Neuronal stem cell (in vitro differentiated cells): Measurements from ENCODE around the gene SH3BP4.

ENCODE experiments used
- DNase-seq: peaks from one replicate; pipeline ENCODE4 v3.0.0-alpha.2; 2013; ENCODE audit warnings: low spot score
- H2AFZ ChIP-seq: one replicate; pipeline ENCODE4 v1.6.1; 2013; ENCODE audit warnings: mild to moderate bottlenecking, low read length, inconsistent platforms
- H2AK5ac ChIP-seq: 2 replicates; pipeline ENCODE4 v1.6.1; 2013; ENCODE audit warnings: low read depth, mild to moderate bottlenecking, inconsistent platforms, low read length, moderate library complexity, mixed read lengths
- H2BK120ac ChIP-seq: 2 replicates; pipeline ENCODE4 v1.6.1; 2013; ENCODE audit warnings: low read depth, mild to moderate bottlenecking, inconsistent platforms, low read length, moderate library complexity, mixed read lengths
- H2BK12ac ChIP-seq: one replicate; pipeline ENCODE4 v1.6.1; 2013; ENCODE audit warnings: low read length, inconsistent platforms
- H2BK15ac ChIP-seq: 2 replicates; pipeline ENCODE4 v1.6.1; 2013; ENCODE audit warnings: mild to moderate bottlenecking, low read length, inconsistent platforms, mixed read lengths
- H2BK5ac ChIP-seq: one replicate; pipeline ENCODE4 v1.6.1; 2013; ENCODE audit warnings: inconsistent platforms, mild to moderate bottlenecking, low read length, moderate library complexity
- H3K14ac ChIP-seq: one replicate; pipeline ENCODE4 v1.6.1; 2013; ENCODE audit warnings: low read length, inconsistent platforms
- H3K18ac ChIP-seq: 2 replicates; pipeline ENCODE4 v1.6.1; 2013; ENCODE audit warnings: low read length, inconsistent platforms
- H3K23ac ChIP-seq: 2 replicates; pipeline ENCODE4 v1.6.1; 2013; ENCODE audit warnings: low read depth, mild to moderate bottlenecking, mixed read lengths, low read length, inconsistent platforms; ENCODE audit not compliant: poor library complexity
- H3K27ac ChIP-seq: replicated peaks from 3 replicates; pipeline ENCODE4 v1.5.1; 2013; ENCODE audit warnings: low read length, inconsistent platforms
- H3K27me3 ChIP-seq, 3 experiments: 2 replicates each; pipeline ENCODE4 v1.6.1; 2013; ENCODE audit warnings: low read length in 3 of 3, mild to moderate bottlenecking in 2 of 3, inconsistent platforms in 1 of 3, low read depth in 1 of 3, mixed read lengths in 1 of 3, moderate library complexity in 1 of 3; ENCODE audit not compliant: control insufficient read depth in 3 of 3, insufficient read depth in 3 of 3
- H3K36me3 ChIP-seq, 2 donors: replicated peaks in 1 of 2; 2 replicates each; pipeline ENCODE4 v1.6.1; 2013; ENCODE audit warnings: low read length in 2 of 2; ENCODE audit not compliant: control insufficient read depth in 2 of 2, insufficient read depth in 2 of 2
- H3K4ac ChIP-seq: 2 replicates; pipeline ENCODE4 v1.6.1; 2013; ENCODE audit warnings: inconsistent platforms, mild to moderate bottlenecking, low read length, moderate library complexity
- H3K4me1 ChIP-seq, 2 donors: 1 replicate in 1 of 2; 2 replicates in 1 of 2; pipeline ENCODE4 v1.6.1; 2013; ENCODE audit warnings: low read length in 2 of 2, low read depth in 1 of 2; ENCODE audit not compliant: control insufficient read depth in 2 of 2, insufficient read depth in 1 of 2
- H3K4me2 ChIP-seq: one replicate; pipeline ENCODE4 v1.6.1; 2013; ENCODE audit warnings: mild to moderate bottlenecking, low read length, inconsistent platforms; ENCODE audit not compliant: insufficient read depth, poor library complexity, severe bottlenecking
- H3K4me3 ChIP-seq, 2 donors: 2 replicates each; pipeline ENCODE4 v1.5.1; 2013; ENCODE audit warnings: low read length in 2 of 2, mild to moderate bottlenecking in 2 of 2, inconsistent platforms in 1 of 2, moderate library complexity in 1 of 2
- H3K79me1 ChIP-seq: one replicate; pipeline ENCODE4 v1.6.1; 2013; ENCODE audit warnings: low read depth, mild to moderate bottlenecking, inconsistent platforms, low read length, moderate library complexity
- H3K9ac ChIP-seq: one replicate; pipeline ENCODE4 v1.6.1; 2013; ENCODE audit warnings: mild to moderate bottlenecking, low read depth, low read length, inconsistent platforms; ENCODE audit not compliant: poor library complexity
- H3K9me3 ChIP-seq, 2 donors: replicated peaks in 1 of 2; 2 replicates each; pipeline versions ENCODE3 to v1.6.1; 2013; ENCODE audit warnings: low read length in 2 of 2, mild to moderate bottlenecking in 2 of 2, inconsistent platforms in 1 of 2, low read depth in 1 of 2, mixed read lengths in 1 of 2, moderate library complexity in 1 of 2; ENCODE audit not compliant: control insufficient read depth in 2 of 2, insufficient read depth in 1 of 2
- H4K8ac ChIP-seq: one replicate; pipeline ENCODE4 v1.6.1; 2013; ENCODE audit warnings: low read depth, mild to moderate bottlenecking, inconsistent platforms, low read length, moderate library complexity
- H4K91ac ChIP-seq: one replicate; pipeline ENCODE4 v1.6.1; 2013; ENCODE audit warnings: low read length, low read depth, mild to moderate bottlenecking, inconsistent platforms; ENCODE audit not compliant: poor library complexity
- WGBS, 2 donors: extraction: QIAGEN DNeasy Blood & Tissue Kit; methylation state at CpG; one replicate each; pipeline ENCODE4 v1.1.7; 2013; ENCODE audit warnings: missing lambda C conversion rate in 2 of 2, mixed read lengths in 1 of 2; ENCODE audit not compliant: insufficient read length in 2 of 2, insufficient replicate concordance in 1 of 2; ENCODE audit errors: extremely low coverage in 2 of 2; 5-methylcytosine and 5-hydroxymethylcytosine counted together

Gene SH3BP4

DNA sequence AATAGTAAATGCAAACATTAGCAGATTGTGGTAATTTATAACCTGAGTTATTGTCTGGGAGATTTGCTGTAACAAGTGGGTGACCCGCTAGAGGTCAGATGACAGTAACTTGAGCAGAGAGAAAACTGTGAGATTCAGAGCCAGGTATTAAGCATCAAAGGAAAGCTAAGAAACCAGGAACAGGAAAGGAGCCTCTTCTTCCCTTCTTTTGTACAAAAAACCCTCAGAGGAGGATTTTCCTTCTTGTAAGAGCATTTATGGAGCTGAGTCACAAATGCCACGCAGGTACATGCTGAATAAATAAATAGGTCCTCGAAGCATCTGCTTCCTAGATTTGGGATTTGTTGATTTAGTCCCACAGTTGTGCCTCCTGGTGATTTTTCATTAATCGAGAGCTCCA, 146.5 kb downstream of the SH3BP4 start:
- no CpG with 5 or more reads among the region's 4 CpGs for WGBS, 2 donors
- no peak for DNase-seq

DNA sequence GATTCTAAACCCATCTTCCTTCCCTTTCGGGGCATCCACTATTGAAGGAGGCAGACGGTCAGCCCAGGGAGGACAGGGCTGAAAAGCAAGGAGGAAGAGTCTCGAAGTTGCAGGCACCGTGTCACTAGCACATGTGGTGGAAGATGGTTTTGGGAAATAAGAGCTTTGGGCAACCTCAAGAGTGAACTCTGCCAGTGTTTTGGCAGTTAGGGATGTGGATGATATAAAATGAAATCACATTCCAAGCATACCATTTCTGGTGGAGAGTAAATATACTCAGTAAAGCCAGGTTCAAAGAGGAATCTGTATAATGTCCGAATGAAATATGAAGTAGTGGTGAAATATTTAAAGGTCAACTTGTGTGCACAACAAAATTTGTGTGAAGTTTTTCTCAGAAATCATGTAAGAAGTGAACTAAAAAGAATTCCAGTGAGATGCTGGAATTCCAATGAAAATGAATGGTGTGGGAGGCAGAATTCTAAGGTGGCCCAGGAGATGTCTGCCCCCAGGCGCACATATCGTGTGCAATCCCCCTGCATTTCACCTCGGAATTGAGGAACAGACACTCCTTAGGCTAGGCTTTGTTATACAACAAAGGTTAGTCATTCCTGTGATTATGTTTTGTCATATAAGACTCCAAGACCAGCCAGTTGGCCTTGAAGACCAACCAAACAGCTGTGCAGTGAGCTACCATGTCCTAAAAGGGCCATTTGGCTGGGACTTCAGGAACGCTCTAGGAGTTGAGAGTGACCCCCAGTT, 147.1 kb downstream of the SH3BP4 start:
- no CpG with 5 or more reads among the region's 9 CpGs for WGBS, 2 donors
- Histone ChIP-seq H2BK15ac (no peak overlapping the region), H4K91ac (no peak overlapping the region), H3K9me3 (no peaks in the 10 kb centered on the region), H3K27ac (no peak overlapping the region), H3K4me3 (no peak overlapping the region), H2BK120ac (no peak overlapping the region), H3K27me3 (no peaks in the 10 kb centered on the region), H3K9ac (no peak overlapping the region), H3K23ac (peak overlapping the region; percentile 46), H3K4me2 (no peak overlapping the region), H3K14ac (peak overlapping the region; percentile 31), H3K4ac (no peak overlapping the region), H3K36me3 (no peaks in the 10 kb centered on the region), H3K18ac (peak overlapping the region; percentile 60), H2AFZ (peak overlapping the region; percentile 7), H4K8ac (no peak overlapping the region), H2BK12ac (no peak overlapping the region), H2BK5ac (no peak overlapping the region), H2AK5ac (peak overlapping the region; percentile 73), H3K4me1 (peaks cover 0 to 3% of the 10 kb centered on the region in 2 donors), H3K79me1 (no peaks in the 10 kb centered on the region)
- DNase-seq, result no peak

More for the DNA sequence above, 146.5 kb downstream of the SH3BP4 start:
- Histone ChIP-seq H3K36me3 (no peaks in the 10 kb centered on the region), H2BK12ac (no peak overlapping the region), H3K27ac (no peak overlapping the region), H2AFZ (no peak overlapping the region), H3K4me3 (no peak overlapping the region), H3K9me3 (no peaks in the 10 kb centered on the region), H3K9ac (no peak overlapping the region), H3K4ac (no peak overlapping the region), H3K4me2 (no peak overlapping the region), H3K18ac (no peak overlapping the region), H3K23ac (no peak overlapping the region), H3K79me1 (no peaks in the 10 kb centered on the region), H4K91ac (no peak overlapping the region), H3K4me1 (peaks cover 0 to 3% of the 10 kb centered on the region in 2 donors), H2AK5ac (no peak overlapping the region), H3K14ac (no peak overlapping the region), H2BK15ac (no peak overlapping the region), H2BK120ac (no peak overlapping the region), H2BK5ac (no peak overlapping the region), H4K8ac (no peak overlapping the region), H3K27me3 (no peaks in the 10 kb centered on the region)

DNA sequence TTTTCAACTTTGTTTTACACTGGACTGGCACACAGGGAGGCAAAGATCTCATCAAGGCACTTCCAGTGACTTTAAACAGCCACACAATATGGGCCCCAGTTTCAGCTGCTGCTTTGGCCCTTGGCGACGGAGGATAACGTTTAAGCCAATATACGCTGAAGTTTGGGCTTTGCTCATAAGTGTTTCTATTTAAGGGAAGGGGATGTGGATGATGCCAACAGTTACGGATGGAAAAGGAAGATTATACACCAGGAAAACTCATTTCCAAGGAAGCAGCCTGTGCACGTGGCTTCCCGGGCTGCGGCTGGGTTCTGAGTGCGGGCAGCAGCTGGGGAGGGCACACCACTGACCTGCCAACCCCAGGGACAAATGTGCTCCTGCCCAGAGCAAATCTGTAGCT, 151.1 kb downstream of the SH3BP4 start:
- no peak overlapping the region for H3K23ac ChIP-seq
- H3K79me1 ChIP-seq, result no peaks in the 10 kb centered on the region
- H4K8ac ChIP-seq, result no peak overlapping the region
- no peak overlapping the region for H2AFZ ChIP-seq
- H2AK5ac ChIP-seq, result no peak overlapping the region
- no peak overlapping the region for H3K4me3 ChIP-seq
- DNase-seq, result no peak
- no peak overlapping the region for H4K91ac ChIP-seq
- no peak overlapping the region for H2BK5ac ChIP-seq
- H2BK12ac ChIP-seq, result no peak overlapping the region
- no peaks in the 10 kb centered on the region for H3K36me3 ChIP-seq
- H3K14ac ChIP-seq, result no peak overlapping the region
- H3K9ac ChIP-seq, result no peak overlapping the region
- H3K4me2 ChIP-seq, result no peak overlapping the region
- H2BK120ac ChIP-seq, result no peak overlapping the region
- no peaks in the 10 kb centered on the region for H3K27me3 ChIP-seq
- no peak overlapping the region for H3K18ac ChIP-seq
- no peak overlapping the region for H3K27ac ChIP-seq
- H2BK15ac ChIP-seq, result no peak overlapping the region
- no peaks in the 10 kb centered on the region for H3K9me3 ChIP-seq
- no CpG with 5 or more reads among the region's 9 CpGs for WGBS, 2 donors
- H3K4ac ChIP-seq, result no peak overlapping the region
- H3K4me1 ChIP-seq, result peaks cover 6% of the 10 kb centered on the region in 2 donors
